Measurements from ENCODE around the gene CDY1B. TPM values are rescaled to one million over a fixed set of nuclear protein-coding genes. Genes with fewer than 3 reads are reported as not detected.
"Not testable (repeated sequence)": the region's sequence is repeated elsewhere in the genome, so short reads cannot be mapped to it uniquely, and the experiment has no call there.

The CDY1B gene, protein sequence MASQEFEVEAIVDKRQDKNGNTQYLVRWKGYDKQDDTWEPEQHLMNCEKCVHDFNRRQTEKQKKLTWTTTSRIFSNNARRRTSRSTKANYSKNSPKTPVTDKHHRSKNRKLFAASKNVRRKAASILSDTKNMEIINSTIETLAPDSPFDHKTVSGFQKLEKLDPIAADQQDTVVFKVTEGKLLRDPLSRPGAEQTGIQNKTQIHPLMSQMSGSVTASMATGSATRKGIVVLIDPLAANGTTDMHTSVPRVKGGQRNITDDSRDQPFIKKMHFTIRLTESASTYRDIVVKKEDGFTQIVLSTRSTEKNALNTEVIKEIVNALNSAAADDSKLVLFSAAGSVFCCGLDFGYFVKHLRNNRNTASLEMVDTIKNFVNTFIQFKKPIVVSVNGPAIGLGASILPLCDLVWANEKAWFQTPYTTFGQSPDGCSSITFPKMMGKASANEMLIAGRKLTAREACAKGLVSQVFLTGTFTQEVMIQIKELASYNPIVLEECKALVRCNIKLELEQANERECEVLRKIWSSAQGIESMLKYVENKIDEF
- not detected for polyA plus RNA-seq (2013, experiment 1 of 2; ENCODE audit: insufficient read length)
- not detected for polyA plus RNA-seq (2013, experiment 2 of 2; ENCODE audit: insufficient read length)

- not testable (repeated sequence) for DNase-seq
Measured at GRCh38 chrY:24047919-24048318, at the start of gene CDY1B. Gene CDY1B, minus strand, starts transcription at chrY:24048019. Its CDS starts 331 bp downstream, at chrY:24047688.

GRCh38 chrY:24049525-24049924 lies 1.7 kb upstream of the CDY1B start:
- not testable (repeated sequence) for DNase-seq

DNA sequence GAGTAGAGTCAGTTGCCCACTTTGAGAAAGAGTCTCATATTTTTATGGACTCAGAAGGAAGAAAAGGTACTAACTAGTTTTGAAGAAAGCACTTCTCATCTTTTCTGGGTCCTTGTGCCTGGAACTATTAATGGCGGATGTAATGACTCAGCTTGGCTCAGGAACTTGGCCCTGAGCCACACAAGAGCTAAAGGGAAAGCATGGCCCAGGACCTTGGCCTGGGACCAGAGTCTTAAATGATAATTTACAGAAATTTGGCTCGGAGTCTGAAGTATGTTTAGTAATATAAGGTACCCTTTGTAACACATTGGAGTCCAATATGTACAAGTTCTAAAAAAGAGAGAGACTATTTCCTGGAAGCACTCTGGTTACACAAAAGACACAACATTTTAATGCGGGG lies 4.6 kb downstream of the CDY1B start:
- DNase-seq = not testable (repeated sequence)

GRCh38 chrY:24039008-24039718 lies 8.7 kb downstream of the CDY1B start:
- DNase-seq = not testable (repeated sequence)

DNA sequence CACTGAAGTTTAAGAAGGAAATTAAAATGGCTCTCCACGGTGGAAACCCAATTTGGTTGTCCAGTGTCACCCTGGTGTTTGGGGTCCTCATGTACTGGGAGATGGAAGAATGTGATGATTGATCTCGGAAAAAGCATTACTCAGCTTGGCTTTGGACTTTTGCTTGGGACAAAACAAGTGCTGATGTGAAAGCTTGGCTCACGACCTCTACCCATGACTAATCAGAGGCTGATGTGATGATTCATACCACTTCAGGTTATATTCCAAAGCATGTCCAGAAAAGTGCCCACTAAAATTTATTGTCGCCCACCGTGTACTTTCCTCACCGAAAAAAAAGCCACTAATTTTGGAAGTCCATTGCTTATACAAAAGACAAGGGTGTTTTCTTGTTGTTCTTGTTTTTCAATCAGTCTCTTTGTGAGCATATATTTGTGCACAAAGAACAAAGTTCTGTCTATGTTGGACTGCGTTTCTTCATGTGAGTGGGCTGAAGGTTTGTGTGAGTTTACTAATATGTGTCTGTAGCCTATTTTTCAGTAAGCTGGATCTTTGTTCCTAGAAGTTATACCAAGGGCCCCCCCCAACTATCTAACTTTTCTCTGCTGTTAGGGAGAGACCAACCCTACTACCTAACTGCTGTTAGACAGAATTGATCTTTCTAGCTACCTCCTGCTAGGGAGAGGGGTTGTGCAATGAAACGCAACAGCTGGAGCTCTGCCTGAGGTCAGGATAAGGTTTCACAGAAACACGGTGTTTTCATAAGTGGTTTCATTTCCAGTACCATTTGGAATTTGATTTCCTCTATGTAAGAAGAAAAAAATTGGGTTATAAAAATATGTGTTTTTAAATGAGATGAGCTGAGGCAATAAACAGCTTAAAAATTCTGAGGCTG lies 21.4 kb downstream of the CDY1B start:
- DNase-seq = not testable (repeated sequence)
